Endodermal cell (in vitro differentiated cells): ENCODE data around the gene PLAA. TPM values are rescaled to one million over a fixed set of nuclear protein-coding genes. Genes with fewer than 3 reads are reported as not detected.

Experiments
- DNase-seq: peaks from one replicate; pipeline ENCODE4 v3.0.0-alpha.2; 2017
- H3K27ac ChIP-seq: 2 replicates; pipeline ENCODE4 v1.5.1; 2013; ENCODE audit warnings: mild to moderate bottlenecking, low read depth, low read length, moderate library complexity
- H3K27me3 ChIP-seq: 2 replicates; pipeline ENCODE4 v1.6.1; 2013; ENCODE audit warnings: mild to moderate bottlenecking, low read length, moderate library complexity; ENCODE audit not compliant: insufficient read depth, control insufficient read depth, poor library complexity, severe bottlenecking
- H3K36me3 ChIP-seq: 2 replicates; pipeline ENCODE4 v1.7.0; 2013; ENCODE audit warnings: mild to moderate bottlenecking, low read length, moderate library complexity; ENCODE audit not compliant: control insufficient read depth, insufficient read depth
- H3K4me1 ChIP-seq: one replicate; pipeline ENCODE4 v1.7.0; 2013; ENCODE audit warnings: low read length; ENCODE audit not compliant: control insufficient read depth, insufficient read depth
- H3K4me3 ChIP-seq: 2 replicates; pipeline ENCODE4 v1.5.1; 2013; ENCODE audit warnings: mild to moderate bottlenecking, low read length, moderate library complexity
- H3K9ac ChIP-seq: 2 replicates; pipeline ENCODE4 v1.6.1; 2013; ENCODE audit warnings: mild to moderate bottlenecking, low read length, moderate library complexity; ENCODE audit not compliant: poor library complexity, severe bottlenecking; ENCODE audit errors: extremely low read depth
- H3K9me3 ChIP-seq: 2 replicates; pipeline ENCODE4 v1.6.1; 2013; ENCODE audit warnings: mild to moderate bottlenecking, low read length, moderate library complexity; ENCODE audit not compliant: control insufficient read depth
- H3K27ac Mint-ChIP-seq: 2 replicates; pipeline ENCODE4 v1.8.0; 2020; ENCODE audit warnings: mixed read lengths
- H3K27me3 Mint-ChIP-seq: 2 replicates; pipeline ENCODE4 v1.8.0; 2021; ENCODE audit warnings: mild to moderate bottlenecking, mixed read lengths; ENCODE audit not compliant: insufficient read depth
- H3K36me3 Mint-ChIP-seq: 2 replicates; pipeline ENCODE4 v1.8.0; 2020; ENCODE audit warnings: low read depth, mixed read lengths
- H3K4me1 Mint-ChIP-seq: 2 replicates; pipeline ENCODE4 v1.8.0; 2020; ENCODE audit warnings: mixed read lengths
- H3K4me3 Mint-ChIP-seq: 2 replicates; pipeline ENCODE4 v1.8.0; 2020; ENCODE audit warnings: mild to moderate bottlenecking, moderate library complexity, mixed read lengths
- H3K9me3 Mint-ChIP-seq: 2 replicates; pipeline ENCODE4 v1.8.0; 2020; ENCODE audit warnings: mild to moderate bottlenecking, mixed read lengths
- CTCF ChIP-seq: fragments of 200-600 bp; sonication (generic); conservative IDR thresholded peaks from 2 replicates; pipeline ENCODE4 v1.5.0; 2021; ENCODE audit warnings: antibody characterized with exemption, mild to moderate bottlenecking
- WGBS, 2 experiments: methylation state at CpG; one replicate each; pipeline versions ENCODE4 v1.1.5 to v1.1.7; 2013; ENCODE audit warnings: missing lambda C conversion rate in 2 of 2, mixed read lengths in 1 of 2; ENCODE audit not compliant: insufficient coverage in 1 of 2, insufficient read length in 1 of 2; 5-methylcytosine and 5-hydroxymethylcytosine counted together
- total RNA-seq, 2 donors: library from RNA; stranded (reverse); fragmentation: NEBNext Ultra II Directional in 1 of 2; extraction: Animal tissue kit (Norgen Biotek cat#: 25700) in 1 of 2; gene quantifications; 2 replicates in 1 of 2; 3 replicates in 1 of 2; pipeline ENCODE4 v1.2.1, GENCODE V29; 2021

Gene PLAA
- total RNA-seq, 2 donors from 2014 or later, result 41.3 to 49.8 TPM

DNA sequence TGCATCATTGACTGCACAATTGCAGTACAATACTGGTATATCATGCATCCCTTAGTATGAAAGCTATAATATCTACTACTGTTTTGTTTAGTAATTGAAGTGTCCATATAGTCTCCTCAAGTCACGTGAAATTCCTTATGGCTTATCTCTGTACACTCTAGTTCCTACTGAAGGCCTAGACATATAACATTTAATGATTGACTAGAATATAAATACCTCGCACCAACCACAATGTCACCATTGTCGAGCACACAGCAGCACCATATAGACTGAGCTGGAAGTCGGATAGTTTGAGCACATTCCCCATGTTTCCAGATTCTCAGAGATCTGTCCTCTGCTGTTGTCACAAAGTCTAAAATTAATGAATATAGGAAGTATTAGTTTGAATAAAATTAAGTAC is 21.4 kb downstream of the PLAA start:
- H3K9ac ChIP-seq, result no peak overlapping the region
- 98 to 100% methylated on average over 3 to 4 of the region's 4 CpGs for WGBS, 2 experiments
- H3K4me3 ChIP-seq, result no peak overlapping the region
- no peaks in the 10 kb centered on the region for H3K9me3 ChIP-seq
- H3K4me1 ChIP-seq, result no peaks in the 10 kb centered on the region
- no peaks in the 10 kb centered on the region for H3K27me3 Mint-ChIP-seq
- H3K27me3 ChIP-seq, result no peaks in the 10 kb centered on the region
- H3K4me3 Mint-ChIP-seq, result no peak overlapping the region
- H3K27ac Mint-ChIP-seq, result no peak overlapping the region
- no peak for TF ChIP-seq CTCF
- DNase-seq, result no peak
- H3K27ac ChIP-seq, result no peak overlapping the region
- H3K36me3 ChIP-seq, result peaks cover 90% of the 10 kb centered on the region
- no peaks in the 10 kb centered on the region for H3K4me1 Mint-ChIP-seq
- H3K9me3 Mint-ChIP-seq, result no peaks in the 10 kb centered on the region
- peaks cover 59% of the 10 kb centered on the region for H3K36me3 Mint-ChIP-seq

DNA sequence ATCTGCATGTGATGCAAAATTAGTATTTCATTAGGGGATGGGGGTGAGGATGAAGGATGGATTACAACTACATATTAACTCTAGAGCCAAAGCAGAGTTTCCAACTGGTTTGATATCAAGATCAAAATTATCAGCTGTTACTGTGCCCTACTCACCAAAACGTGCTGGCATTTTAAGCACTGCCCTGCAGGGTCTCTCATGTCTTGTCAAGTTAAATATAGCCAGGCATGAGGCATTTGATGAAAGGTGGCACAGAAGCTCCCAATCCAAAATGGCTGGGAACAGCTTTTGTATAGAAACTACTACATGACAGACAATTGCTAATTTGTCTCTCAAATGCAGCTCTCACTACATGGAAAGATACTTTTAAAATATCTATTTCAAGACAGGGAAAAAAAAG is 27.3 kb downstream of the PLAA start:
- H3K36me3 ChIP-seq, result peaks cover 92% of the 10 kb centered on the region

GRCh38 chr9:26913138-26913668 is 33.8 kb downstream of the PLAA start:
- H3K36me3 Mint-ChIP-seq, result peaks cover 41% of the 10 kb centered on the region
- Histone ChIP-seq H3K27ac (no peak overlapping the region), H3K9me3 (no peaks in the 10 kb centered on the region), H3K9ac (no peak overlapping the region), H3K27me3 (no peaks in the 10 kb centered on the region), H3K4me1 (no peaks in the 10 kb centered on the region), H3K4me3 (no peak overlapping the region), H3K36me3 (peaks cover 72% of the 10 kb centered on the region)
- WGBS, 2 experiments, result 89 to 94% methylated on average over 2 of the region's 2 CpGs
- H3K27me3 Mint-ChIP-seq, result no peaks in the 10 kb centered on the region
- H3K27ac Mint-ChIP-seq, result no peak overlapping the region
- no peak for TF ChIP-seq CTCF
- no peaks in the 10 kb centered on the region for H3K9me3 Mint-ChIP-seq
- no peak for DNase-seq
- no peaks in the 10 kb centered on the region for H3K4me1 Mint-ChIP-seq
- no peak overlapping the region for H3K4me3 Mint-ChIP-seq

More for the DNA sequence above, 27.3 kb downstream of the PLAA start:
- H3K4me3 Mint-ChIP-seq, result no peak overlapping the region
- no peaks in the 10 kb centered on the region for H3K27me3 Mint-ChIP-seq
- no peak overlapping the region for H3K9ac ChIP-seq
- H3K4me1 Mint-ChIP-seq, result no peaks in the 10 kb centered on the region
- WGBS, 2 experiments, result 95 to 100% methylated on average over 1 of the region's 1 CpG
- H3K4me3 ChIP-seq, result no peak overlapping the region
- no peak for DNase-seq
- no peak overlapping the region for H3K27ac ChIP-seq
- peaks cover 73% of the 10 kb centered on the region for H3K36me3 Mint-ChIP-seq
- TF ChIP-seq CTCF, result no peak
- H3K4me1 ChIP-seq, result no peaks in the 10 kb centered on the region
- no peaks in the 10 kb centered on the region for H3K9me3 Mint-ChIP-seq
- H3K27me3 ChIP-seq, result no peaks in the 10 kb centered on the region
- H3K27ac Mint-ChIP-seq, result no peak overlapping the region
- no peaks in the 10 kb centered on the region for H3K9me3 ChIP-seq
